Measurements from ENCODE around the gene TRMT10A.
"Not testable (repeated sequence)": the region's sequence is repeated elsewhere in the genome, so short reads cannot be mapped to it uniquely, and the experiment has no call there.

TRMT10A gene

DNA sequence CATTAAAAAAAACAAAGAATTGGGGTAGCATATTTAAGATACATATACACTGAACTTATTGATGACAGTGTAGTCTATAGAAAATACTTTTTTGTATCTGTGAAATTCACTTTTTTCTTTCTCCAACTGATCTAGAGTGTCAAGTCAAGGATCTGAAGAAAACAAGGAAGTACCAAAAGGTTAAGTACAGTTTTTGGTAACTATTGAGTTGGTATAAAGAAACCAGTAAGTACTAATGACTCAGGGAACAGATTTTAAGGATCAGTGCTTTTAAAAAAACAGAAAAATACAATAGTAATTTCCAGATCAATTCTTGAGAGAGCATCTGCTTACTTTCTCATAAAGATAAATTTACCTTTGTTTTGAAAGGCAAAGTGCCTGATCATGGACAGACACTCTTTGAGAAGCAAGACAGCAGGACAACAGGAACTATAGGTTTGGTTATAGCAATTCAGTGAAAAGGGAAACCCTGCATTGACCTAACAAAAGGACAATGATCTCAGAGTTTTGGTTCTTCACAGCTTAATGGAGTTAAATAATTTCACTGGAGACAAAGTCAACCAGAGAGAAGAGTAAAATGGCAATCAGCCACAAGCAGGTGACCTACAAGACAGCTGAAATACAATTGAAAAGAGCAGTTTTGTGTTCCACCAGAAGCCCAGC lies 23.4 kb downstream of the TRMT10A start:
- no peak for DNase-seq

DNA sequence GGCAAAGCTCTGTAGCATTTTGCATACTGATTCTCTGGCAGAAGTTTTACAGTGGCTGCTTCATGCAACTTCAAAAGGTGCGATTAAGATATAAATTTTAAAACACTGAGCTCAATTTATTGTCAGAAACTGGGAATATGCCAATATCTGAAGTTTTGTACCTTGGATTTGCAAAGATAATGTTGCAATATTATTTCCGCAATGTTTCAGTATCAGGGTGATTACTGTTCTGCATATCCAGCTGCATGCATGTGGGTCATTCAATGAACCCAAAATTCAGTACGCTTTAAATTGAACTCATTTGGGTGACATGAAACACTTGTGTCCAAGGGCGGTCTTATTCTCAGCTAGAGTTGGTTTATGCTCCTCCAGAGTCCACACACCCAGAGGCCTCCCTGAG lies 26.2 kb downstream of the TRMT10A start:
- DNase-seq: no peak

DNA sequence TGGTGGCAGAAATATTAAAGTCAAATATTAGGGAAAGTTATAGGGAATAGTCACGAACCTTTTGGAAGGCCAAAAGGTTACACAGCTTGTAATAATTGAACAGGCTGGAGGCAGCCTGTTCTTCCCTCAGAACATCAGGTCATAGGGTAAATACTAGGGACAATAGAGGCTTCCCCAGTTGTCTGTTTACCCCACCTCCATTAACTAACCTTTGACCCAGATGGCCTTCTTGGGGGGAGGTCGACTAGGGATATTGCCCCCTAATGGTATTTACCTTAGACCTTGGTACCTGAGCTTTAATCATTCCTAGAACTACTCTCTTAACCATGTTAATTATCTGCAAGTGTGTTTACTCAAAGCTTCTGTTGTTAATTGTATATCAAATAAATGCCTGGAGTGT lies 27.0 kb downstream of the TRMT10A start:
- no peak for DNase-seq

DNA sequence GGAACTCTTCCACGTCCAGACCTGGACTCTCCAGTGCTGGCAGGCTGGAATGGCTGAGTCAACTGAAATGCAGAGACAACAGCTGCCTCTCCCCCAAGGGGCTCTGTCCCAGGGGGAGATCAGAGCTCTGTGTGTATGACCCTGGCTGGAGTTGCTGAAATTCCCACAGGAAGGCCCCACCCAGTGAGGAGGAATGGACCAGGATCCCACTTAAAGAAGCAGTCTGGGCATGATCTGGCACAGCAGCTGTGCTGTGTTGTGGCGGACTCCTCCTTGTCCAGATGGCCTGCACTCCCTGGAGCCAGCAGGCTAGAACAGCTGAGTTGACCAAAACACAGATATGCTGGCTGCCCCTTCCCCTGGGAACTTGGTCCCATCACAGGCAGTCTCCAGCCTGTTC lies 27.6 kb downstream of the TRMT10A start:
- DNase-seq: no peak

DNA sequence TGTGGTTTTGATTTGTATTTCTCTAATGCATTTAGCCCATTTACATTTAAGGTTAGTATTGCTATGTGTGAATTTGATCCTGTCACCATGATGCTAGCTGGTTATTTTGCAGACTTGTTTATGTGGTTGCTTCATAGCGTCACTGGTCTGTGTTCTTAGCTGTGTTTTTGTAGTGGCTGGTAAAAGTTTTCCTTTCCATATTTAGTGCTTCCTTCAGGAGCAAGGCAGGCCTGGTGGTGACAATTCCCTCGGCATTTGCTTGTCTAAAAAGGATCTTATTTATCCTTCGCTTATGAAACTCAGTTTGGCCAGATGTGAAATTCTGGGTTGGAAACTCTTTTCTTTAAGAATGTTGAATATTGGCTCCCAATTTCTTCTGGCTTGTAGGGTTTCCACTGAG lies 29.1 kb downstream of the TRMT10A start:
- DNase-seq: not testable (repeated sequence)

DNA sequence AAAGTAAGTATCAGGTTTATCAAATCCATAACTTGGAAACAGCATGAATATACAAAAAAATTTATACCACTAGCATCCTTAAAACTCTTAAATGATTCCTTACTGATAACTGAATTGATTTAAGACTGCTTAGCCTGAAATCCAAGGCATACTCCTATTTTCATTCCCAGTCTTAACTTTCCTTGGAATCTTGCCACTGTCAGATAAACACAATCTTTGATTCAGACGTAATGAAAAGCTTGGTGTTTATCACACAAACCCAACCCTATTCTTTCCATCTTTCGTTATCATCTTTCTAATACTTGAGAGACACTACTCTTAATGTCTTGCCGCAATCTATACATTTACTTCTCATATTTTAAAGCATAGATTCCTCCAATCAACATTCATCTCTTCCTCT lies 33.9 kb downstream of the TRMT10A start:
- no peak for DNase-seq

DNA sequence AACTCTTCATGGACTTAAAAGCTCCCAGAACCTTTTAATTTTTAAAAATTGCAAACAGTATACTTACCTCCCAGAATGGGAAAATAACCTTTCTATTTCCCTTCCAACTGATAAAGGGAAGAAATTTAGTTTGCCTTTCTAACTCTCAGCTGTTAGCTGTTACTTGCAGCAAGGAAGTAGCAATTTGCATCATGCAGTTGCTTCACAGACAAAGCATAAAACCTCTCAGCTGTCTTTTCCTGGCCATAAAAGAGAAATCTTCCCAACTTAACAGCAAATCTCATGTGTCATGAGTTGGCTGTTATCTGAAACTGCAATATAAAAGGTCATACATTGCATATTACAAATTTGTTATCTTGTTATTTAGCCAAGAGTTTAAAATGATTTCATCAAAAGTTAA lies 34.6 kb downstream of the TRMT10A start:
- no peak for DNase-seq

DNA sequence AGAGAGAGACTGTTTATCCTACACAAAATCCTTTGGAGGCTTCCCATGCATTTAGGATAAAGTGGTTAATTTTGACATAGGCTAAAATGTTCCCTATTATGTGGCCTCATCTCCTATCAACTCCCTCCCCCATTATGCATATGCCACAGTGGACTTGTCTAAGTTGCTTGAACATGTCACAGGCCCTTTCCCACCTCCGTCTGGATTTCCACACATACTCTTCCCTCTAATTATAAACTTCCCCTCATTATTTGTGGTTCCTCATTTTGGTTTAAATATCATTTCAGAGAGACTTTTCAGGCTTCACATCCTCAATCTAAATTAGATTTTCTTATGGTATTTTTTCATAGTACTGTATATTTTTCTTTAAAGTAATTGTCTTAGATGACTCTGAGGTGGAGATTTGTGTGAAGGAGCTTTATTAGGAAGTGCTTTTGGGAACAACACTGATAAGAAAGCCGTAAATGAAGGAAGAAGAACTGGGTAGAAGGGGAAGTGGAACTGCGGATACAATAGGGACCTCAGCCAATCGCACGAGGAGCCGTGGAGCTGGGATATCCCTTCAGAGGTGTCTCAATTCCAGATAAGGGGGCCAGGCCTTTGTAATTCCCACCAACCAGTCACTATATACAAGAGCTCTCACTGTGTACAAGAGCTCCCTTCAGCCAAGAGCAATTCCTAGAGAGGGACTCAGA lies 45.1 kb downstream of the TRMT10A start:
- DNase-seq: no peak

DNA sequence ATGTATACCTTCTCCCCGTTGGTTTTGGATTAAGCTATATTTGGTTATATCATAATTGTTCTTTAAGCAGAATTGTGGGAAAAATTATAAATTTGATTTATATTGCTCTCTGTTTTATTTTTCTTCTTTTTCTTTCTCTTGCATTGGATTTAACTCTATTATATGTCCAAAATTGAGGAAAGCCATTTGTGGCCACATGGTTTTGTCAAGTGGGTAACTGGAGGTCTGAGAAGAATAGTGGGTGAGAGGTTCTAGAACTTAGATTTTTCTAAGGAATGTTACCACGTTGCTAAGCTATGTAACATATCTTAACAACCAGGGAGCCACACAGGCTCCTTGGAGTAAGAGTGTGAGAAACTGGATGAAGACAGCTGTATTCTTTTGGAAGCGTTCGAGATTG lies 53.1 kb downstream of the TRMT10A start, which contains the start of gene C4orf17:
Gene C4orf17 (plus strand): TSS at position 301 of the 400 bp plus-strand sequence. CDS start 2,061 bp downstream, outside the sequence.
- DNase-seq: no peak

DNA sequence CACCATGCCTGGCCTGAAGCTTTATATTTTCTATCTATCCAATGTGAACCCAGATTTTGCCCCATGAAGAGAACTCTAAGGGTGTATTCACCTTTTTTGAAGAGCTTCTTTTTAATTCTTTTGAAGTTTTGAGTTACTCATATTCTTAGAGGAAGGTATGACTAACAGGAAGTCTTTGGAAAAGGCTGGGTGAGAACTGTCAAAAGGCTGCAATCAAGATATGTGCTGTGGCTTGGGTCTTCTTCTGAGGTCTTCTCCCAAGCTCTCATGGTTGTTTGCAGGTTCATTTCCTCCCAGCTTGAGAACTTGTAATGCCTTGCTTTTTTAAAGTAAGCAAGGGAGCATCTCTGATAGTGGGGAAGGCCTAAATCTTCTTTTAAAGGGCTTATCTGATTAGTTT lies 56.1 kb downstream of the TRMT10A start:
- peak; percentile 84 for DNase-seq

DNA sequence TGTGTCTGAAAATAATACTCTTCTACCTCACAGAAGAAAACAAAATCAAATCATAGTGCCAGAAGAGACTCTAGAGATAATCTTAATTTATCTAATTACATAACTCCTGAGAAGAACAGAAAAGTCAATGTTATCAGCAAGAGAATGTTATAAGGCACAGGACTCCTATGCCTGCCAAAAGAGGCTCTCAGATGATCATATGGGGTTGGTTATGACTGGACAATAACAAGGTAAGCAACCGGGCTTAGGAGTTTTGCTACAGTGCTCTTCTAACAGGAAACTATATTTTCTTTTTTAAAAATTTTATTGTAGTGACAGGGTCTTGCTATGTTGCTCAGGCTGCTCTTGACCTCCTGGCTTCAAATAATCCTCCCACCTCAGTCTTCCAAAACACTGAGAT lies 56.5 kb downstream of the TRMT10A start:
- DNase-seq: peak; percentile 44

DNA sequence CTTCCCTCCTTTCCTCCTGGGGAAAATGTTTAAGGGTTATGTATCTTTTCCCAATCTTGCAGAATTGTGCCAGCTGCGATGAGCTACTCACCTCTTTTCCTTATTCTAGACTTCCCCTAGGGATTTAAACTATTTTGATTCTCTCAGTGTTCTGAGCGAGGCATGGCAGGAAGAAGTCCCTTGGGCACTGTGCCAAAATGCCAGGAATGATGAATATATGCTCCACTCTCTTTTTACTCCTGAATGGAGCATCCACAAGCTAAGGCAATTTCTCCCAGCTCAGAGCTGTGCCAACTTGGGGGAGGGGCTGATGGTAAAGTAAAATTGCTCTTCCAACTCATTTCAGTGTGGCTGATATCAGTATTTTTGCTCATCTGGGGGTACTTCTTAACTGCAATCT lies 57.1 kb downstream of the TRMT10A start:
- DNase-seq: no peak

DNA sequence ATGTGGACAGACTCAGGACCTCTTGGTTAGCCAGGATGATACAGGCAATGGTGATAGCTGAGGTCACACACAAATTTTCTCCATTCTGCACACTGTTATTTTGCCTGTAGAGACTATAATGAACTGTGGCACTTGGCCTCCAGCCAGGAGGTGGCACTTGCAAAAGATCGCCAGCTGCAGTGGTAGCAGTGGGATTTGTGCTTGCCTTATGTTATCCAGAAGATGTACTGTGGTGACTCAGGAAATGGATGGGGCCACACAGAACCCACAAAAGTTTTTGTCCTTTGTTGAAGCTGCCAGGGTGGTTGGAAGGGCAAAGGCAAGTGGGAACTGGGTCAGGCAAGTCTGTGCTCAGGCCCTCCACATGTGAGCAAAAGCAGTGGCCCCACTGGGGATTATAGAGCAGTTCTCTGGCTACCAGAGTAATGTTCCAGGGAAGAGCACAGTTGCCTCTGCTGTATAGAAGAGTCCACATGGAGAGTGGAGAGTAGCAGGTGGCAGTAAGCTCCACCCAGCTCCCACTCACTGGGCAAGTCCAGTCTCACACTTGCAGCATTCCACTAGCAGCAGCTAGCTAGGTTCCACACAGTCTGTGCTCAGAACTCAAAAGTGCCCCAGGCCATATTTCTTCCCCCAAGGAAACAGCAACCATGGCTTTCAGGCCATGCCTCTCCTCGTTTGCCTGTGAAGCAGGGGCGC lies 58.9 kb downstream of the TRMT10A start:
- DNase-seq: no peak
